GM19193 (cell line): ENCODE measurements around the gene ATXN2.

Experiments used
- POLR2A ChIP-seq: IDR thresholded peaks from 4 replicates; pipeline ENCODE4 v1.6.1; 2011; ENCODE audit not compliant: insufficient read depth, insufficient read length; ENCODE audit errors: extremely low read depth

The ATXN2 gene

DNA sequence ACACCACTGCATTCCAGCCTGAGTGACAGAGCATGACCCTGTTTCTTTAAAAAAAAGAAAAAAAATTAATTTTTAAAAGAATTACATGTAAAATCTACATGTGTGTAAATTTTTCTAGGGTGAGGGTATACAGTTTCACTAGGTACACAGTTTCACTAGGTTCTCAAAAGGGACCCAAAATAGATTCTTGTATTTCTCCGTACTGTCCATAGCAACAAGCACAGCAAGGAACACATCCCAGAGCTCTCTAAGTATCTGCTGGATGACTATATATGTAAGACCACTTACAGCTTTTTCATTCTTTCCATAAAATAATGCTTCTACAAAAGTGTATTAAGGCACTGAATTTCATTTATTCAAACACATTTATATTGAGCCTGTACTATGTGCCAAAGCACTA is 55.1 kb downstream of the ATXN2 start:
- TF ChIP-seq POLR2A, result no peak

DNA sequence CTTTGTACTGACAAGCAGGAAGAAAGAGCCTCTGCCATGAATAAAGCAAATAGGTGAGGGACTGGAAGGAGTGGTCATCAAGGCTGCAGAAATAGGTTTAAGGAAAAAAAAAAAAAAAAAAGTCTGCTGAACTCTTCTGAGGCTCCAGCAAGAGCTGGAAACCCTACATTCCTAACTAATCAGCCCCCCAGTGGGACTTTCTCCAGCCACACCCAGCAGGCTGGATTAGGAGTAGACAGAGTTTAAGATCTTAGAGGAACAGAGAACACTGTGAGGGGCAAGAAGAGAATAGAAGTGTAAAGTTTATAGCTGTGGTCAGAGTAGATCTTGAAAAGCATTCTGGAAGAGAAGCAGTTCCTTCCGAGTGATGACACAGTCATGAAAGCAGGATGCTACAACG is 66.4 kb downstream of the ATXN2 start:
- no peak for TF ChIP-seq POLR2A

DNA sequence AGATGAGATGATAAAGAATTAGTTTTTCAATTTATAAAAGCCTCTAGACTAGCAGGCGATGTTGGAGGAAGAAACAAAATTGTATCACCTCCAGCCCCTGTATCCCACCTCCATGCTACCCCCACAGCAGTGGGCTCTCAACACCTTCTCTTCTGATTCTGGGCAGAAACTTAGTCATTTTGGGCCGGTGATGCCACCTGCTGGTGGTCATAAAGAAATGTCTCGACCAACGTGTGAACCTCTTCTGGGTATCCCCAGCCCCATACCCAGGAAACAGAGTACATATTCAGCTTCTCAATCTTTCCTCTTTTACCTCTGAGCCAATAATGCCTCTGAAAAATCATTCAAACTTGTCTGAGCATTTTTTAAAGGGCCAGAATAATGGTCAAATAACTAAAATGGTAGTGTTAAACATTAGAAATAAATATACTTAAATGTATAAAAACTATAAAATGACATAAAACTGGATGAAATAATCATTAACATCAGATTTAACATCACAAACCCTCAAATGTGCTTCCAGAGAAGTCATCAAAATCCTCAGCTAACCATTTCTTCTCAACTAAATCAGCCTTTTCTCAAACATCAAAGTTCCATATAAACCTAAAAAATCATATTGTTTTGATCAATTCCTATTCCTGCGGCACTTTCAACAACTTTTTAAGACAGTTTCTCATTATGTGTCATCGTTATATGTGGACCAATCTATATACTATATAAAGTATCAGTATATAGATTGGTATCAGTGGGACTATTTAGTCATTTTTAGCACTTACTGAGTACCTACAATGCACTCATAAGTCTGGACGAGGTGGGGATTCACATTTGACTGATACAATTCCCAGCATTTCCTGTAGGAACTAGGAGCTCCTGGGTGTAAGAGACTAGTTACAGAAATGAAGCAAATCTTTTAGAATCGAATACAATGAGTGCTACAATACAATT is 69.4 kb downstream of the ATXN2 start:
- TF ChIP-seq POLR2A, result no peak

DNA sequence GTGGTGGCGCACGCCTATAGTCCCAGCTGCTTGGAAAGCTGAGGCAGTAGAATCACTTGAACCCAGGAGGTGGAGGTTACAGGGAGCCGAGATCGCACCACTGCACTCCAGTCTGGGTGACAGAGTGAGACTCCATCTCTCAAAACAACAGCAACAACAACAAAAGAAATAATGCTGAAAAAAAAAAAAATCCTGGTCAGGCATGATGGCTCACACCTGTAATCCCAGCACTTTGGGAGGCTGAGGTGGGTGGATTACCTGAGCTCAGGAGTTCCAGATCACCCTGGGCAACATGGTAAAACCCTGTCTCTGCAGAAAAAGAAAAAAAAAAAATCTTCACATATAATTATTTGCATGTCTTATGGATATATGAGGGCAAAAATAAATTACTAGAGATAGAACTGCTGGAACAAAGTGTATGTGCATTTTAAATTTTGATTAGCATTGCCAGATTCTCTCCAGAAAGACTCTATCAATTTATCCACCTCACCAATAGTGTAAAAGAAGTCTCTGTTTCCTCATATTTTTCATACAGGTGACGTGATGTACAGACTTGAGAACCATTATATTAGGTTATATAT is 75.4 kb downstream of the ATXN2 start:
- no peak for TF ChIP-seq POLR2A

DNA sequence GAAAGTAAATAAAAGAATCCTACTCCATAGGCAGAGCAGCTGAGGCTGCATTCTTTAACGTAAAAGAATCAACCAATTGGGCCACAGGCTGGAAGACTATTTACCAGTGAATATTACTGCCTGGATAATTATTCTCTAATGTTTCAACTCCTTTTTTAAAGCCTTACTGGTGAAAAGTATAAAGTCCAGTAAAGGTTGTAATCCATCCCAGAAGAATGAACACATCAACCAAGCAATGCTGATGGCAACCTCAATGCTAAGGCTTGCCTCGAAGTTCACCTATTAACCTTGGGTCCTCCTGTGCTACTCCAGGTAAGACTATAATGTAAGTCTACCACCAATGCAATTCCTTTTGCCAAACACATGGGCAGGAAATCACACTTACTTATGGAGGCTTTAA is 77.3 kb downstream of the ATXN2 start:
- TF ChIP-seq POLR2A, result no peak

DNA sequence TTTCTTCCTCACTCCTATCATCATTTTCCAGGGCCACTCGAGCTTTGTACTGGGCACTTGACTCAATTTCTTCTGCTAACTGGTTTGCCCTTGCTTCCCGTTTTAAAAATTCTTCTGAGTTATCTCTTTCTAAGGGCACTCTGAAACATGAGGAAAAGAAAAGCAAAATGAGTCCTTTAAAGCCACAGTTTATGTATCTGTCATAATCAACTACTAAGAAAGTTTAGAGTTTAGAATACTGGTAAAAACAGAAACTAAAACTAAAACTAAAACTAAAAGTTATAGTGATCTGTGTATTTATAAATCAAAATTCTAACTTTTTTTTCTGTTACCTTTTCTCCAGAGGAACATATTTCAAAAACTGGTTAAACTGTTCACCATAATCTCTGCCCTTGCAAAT is 79.2 kb downstream of the ATXN2 start:
- TF ChIP-seq POLR2A, result no peak

DNA sequence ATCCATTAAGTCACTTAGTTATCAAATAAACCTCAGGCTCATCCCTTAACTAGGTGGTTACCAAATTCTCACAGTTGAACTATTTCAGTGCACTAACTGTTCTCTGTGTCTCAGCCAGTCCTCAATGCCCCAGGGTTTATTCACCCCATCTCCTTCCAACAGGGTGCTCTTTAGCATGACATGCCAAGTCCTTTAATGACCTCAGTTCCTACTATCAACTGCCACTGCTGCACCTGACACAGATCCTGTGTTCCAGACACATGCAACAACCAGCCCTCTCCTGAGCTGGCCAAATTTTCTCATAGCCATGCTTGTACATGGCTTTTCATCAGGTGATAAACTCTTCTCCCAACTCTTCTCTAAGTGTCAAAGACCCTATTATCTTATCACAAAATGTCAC is 80.0 kb downstream of the ATXN2 start:
- no peak for TF ChIP-seq POLR2A

DNA sequence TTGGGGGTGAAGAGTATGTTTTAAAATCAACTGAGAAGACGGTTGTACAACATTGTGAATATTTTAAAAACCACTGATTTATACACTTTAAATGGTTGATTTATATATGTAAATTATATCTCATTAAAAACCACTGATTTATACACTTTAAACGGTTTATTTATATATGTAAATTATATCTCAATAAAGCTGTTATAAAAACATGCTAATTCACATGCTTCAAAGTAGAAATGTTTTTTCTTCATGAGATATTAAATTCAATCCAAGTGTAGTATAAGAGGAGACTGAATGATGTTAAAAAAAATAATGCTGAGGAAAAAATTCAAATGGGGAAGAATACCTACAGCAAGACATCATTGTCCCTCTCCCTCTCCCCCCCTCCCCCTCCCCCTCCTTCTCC is 92.9 kb downstream of the ATXN2 start:
- TF ChIP-seq POLR2A, result no peak

DNA sequence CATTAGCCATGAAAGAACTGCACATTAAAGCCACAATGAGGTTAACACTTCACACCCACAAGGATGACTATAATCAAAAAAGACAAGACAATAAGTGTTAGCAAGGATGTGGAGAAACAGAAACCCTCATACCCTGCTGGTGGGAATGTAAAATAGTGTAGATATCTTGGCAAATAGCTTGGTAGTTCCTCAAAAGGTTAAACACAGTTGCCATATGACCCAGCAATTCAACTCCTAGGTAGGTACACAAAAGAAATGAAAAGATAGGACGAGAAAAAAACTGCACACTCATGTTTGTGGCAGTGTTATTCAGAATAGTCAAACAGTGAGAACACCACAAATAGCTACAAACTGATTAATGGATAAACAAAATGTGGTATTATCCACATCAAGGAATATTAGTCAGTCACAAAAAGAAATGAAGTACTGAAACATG is 93.5 kb downstream of the ATXN2 start:
- TF ChIP-seq POLR2A, result no peak

DNA sequence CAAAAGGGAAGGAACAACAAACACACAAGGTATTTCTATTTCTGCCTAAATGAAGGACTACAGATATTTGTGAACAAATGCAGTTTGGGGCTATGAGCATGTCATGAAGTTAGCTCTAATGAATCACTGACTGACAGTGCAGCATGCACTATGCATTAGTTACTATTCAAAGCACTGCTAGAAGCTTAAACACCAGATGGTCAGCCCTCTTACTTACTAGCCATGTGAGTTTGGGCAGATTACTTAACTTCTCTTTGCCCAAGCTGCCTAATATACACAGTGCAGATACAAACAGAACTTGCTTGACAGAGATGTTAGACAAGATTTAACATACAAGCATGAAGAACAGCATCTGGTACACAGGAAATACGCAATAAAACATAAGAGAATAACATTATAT is 96.0 kb downstream of the ATXN2 start:
- no peak for TF ChIP-seq POLR2A

DNA sequence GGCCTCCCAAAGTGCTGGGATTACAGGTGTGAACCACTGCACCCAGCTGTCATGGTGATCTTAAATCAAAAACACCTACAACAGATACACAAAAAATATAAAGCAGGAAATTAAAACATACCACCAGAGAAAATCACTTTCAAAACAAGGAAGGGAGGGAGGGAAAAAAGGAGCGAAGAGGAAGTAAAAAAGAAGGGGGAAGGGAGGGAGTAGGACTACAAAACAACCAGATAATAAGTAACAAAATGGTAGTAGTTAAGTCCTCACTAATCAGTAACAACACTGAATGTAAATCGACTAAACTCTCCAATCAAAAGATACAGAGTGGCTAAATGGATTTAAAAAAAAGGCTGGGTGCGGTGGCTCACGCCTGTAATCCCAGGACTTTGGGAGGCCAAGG is 104.4 kb downstream of the ATXN2 start:
- no peak for TF ChIP-seq POLR2A

DNA sequence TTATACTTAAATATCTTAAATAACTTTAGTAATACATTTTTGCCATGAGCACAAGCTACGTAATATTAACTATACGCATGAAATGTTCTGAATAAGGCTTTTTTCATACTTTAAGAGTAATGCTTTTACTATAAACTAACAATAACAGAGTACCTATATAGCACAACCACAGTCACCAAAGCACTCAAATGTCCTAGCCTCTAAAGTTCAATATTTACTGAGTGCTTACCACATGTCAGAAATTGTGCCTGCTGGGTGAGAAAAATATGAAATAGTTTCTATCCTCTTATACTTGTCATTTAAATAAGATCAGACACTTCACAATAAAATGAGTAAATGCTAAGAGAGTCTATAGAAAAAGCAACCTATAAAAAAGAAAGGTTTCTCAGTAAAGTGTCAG is 110.3 kb downstream of the ATXN2 start:
- no peak for TF ChIP-seq POLR2A

DNA sequence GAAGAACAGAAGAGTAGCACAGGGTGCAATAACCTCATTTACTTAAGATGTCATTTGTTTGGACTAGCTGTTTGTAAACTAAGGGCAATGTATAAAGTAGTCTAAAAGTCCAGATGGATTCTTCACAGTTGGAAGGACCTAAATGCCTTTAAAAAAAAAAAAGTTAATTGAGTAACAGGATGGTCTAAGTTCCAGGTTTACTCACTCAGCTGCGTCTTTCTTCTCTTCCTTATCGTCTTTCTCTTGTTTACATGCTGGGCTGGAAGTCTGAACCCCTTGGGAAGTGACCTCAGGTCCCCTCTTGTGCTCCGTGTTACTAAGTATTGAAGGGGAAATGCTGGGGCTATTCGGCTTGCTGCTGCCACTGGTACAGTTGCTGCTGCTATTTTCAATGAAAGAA is 110.8 kb downstream of the ATXN2 start:
- no peak for TF ChIP-seq POLR2A

DNA sequence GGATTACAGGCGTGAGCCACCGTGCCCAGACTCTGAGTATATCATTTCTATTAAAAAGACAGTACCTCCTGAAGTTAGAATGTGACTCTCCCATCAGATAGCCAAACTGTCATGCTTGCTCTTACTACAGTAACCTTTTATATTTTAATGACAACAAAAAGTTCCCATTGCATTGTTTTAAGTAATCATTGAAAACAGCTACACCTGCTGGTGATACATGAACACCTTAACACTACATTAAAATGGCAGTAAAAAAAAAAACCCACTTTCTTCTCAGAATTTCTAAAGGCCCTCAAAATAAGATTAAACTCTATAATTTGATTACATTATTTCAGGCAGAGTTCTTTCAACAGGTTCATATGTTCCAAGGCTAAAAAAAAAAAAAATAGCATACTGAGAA is 116.7 kb downstream of the ATXN2 start:
- no peak for TF ChIP-seq POLR2A

DNA sequence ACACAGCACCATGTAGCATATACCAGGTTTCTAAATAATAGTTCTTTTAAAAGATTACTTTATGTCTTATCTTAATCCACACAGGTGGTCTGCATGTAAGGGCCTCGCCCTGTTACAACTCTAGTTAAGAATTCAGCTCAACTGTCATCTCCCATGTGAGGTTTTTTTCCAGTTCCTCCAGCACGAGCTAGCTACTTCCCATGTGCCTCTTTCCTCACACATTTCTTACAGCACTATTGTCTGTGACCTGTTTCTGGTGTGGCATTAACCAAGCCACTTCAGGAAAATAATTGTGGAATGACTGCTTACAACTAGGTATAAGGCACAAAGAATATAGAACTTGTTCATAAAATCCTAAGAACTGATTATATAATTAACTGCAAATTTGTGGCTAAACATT is 127.9 kb downstream of the ATXN2 start:
- TF ChIP-seq POLR2A, result no peak

DNA sequence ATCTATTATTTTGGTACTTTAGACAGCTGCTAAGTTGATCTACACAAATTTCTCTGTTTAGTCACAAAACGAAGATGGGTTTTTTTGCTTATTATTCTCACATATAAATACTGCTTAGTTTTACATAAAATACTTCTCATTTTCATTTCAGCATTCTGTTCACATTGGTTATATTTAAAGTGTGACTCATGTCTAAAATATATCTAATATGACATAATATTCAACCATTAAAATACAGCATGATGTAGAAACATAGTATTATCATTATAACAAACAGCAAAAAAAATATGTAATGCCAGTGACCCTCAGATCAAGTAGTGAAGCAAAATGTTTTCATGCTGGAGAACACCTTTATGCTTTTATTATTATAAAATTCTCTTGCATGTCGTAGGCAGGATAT is 129.7 kb downstream of the ATXN2 start:
- TF ChIP-seq POLR2A, result no peak
